Gastrocnemius medialis (tissue), 4 donors: ENCODE measurements around the gene TRIOBP.

Source experiments
- CTCF ChIP-seq, 5 experiments: fragments of 450-650 bp in 3 of 5; fragments of 200-600 bp in 2 of 5; sonication (generic) in 2 of 5; IDR thresholded peaks in 4 of 5; conservative IDR thresholded peaks in 1 of 5; 1 replicate in 4 of 5; 2 replicates in 1 of 5; pipeline ENCODE4 v1.5.1; 2016 to 2019; ENCODE audit warnings: antibody characterized with exemption in 5 of 5, mild to moderate bottlenecking in 3 of 5, moderate library complexity in 3 of 5
- POLR2A ChIP-seq, 2 donors: fragments of 450-650 bp; IDR thresholded peaks; one replicate each; pipeline ENCODE4 v1.6.1; 2017; ENCODE audit warnings: antibody characterized with exemption in 2 of 2, mild to moderate bottlenecking in 2 of 2, moderate library complexity in 2 of 2

GRCh38 chr22:37660709-37661045 is 36.2 kb upstream of the TRIOBP start:
- TF ChIP-seq CTCF (IDR thresholded peaks at IDR 0.05 in 4 of 5, conservative IDR thresholded peaks at IDR 0.05 in 1 of 5) = no peak
- no peak for TF ChIP-seq POLR2A (IDR thresholded peaks at IDR 0.05)
